ENCODE data around the gene FIGNL1. TPM values are rescaled to one million over a fixed set of nuclear protein-coding genes. Genes with fewer than 3 reads are reported as not detected.

The FIGNL1 gene
- total RNA-seq, 4 donors from 2014 or later: 3.3 to 6.1 (median 4.5) TPM

DNA sequence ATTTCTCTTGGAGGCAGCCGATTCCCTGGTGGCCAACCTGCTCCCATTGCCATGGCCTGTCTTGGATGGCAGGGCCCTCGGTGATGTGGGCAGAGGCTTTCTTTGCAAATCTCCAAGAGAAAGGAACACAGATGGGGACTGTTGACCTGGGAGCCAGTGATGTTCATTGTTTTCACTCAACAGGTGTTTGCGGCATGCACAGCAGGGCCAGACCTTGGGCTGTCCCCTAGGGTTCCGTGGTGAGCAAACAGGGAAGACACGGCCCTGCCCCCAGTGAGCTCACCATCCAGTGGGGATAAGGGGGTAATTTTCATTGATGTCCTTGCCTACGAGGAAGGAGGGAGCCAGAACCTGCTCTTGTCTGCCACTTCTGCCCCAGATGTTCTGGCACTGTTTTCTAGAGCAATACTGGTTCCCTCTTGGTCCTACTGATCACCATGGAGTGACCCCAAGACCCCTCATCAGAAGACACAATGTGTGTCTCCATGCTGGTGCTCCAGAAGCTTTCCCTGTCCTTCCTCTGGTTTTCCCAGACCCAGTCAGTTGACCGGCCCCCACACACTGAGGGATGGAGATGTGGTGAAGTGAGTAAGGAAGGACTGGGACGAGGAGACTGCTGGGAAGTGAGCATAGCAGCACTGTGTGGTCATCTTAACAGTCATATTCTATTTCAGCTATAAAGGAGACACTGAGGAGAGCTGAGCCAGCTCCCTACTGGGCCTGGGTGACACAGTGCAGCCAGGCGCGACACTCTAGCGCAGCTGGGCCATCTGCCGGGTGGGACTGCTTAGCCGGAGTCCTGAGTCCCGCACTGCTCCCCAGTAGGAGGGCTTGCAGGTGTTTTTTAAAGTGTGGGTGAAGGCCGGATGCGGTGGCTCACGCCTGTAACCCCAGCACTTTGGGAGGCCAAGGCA, 20.4 kb upstream of the FIGNL1 start:
- Histone ChIP-seq H3K4me3 (no peak overlapping the region), H3K27ac (replicated peaks in 1 of 4) (no peak overlapping the region), H3K27me3 (peaks cover 0 to 10% (median 0%) of the 10 kb centered on the region in 4 donors), H3K4me1 (peaks cover 4 to 10% (median 9%) of the 10 kb centered on the region in 4 donors), H3K36me3 (no peaks in the 10 kb centered on the region), H3K9me3 (no peaks in the 10 kb centered on the region)
- intact Hi-C loops (cut with DNase I): loop anchor here (10.0 kb wide), 2 partner anchors 64 to 134 kb away; no protein-coding TSS in a partner anchor
- no peak for TF ChIP-seq POLR2A (IDR thresholded peaks at IDR 0.05; ENCODE audit: low read depth)
- TF ChIP-seq POLR2AphosphoS5 (IDR thresholded peaks at IDR 0.05): no peak
- no peak for TF ChIP-seq EP300 (IDR thresholded peaks at IDR 0.05)
- TF ChIP-seq, protein P1, sequence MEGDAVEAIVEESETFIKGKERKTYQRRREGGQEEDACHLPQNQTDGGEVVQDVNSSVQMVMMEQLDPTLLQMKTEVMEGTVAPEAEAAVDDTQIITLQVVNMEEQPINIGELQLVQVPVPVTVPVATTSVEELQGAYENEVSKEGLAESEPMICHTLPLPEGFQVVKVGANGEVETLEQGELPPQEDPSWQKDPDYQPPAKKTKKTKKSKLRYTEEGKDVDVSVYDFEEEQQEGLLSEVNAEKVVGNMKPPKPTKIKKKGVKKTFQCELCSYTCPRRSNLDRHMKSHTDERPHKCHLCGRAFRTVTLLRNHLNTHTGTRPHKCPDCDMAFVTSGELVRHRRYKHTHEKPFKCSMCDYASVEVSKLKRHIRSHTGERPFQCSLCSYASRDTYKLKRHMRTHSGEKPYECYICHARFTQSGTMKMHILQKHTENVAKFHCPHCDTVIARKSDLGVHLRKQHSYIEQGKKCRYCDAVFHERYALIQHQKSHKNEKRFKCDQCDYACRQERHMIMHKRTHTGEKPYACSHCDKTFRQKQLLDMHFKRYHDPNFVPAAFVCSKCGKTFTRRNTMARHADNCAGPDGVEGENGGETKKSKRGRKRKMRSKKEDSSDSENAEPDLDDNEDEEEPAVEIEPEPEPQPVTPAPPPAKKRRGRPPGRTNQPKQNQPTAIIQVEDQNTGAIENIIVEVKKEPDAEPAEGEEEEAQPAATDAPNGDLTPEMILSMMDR (IDR thresholded peaks at IDR 0.05): no peak
- 97% methylated on average over 9 of the region's 17 CpGs for WGBS
- DNase-seq (ENCODE audit: extremely low spot score): peak; percentile 75

DNA sequence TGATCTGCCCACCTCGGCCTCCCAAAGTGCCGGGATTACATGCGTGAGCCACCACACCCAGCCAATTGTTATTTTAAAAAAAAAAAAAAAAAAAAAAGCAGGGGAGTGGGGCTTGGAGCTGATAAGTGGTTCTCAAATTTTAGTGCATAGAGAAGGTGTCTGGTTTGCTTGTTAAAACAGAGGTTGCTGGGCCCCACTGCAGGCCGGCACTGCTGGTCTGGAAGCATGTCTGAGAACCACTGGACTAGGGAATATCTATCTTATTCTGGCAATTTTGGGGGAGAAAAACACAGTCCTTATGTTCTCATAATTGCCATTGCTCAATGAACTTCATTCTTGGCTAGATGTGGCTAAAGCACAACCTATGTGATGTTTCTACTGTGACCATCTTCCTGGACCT, 19.0 kb upstream of the FIGNL1 start:
- WGBS: 88% methylated on average over 4 of the region's 4 CpGs
- peak; percentile 68 for DNase-seq (ENCODE audit: extremely low spot score)
- H3K4me1 ChIP-seq: peaks cover 4 to 10% (median 9%) of the 10 kb centered on the region in 4 donors
- no peak overlapping the region for H3K27ac ChIP-seq (replicated peaks in 1 of 4)
- intact Hi-C loops (cut with DNase I): loop anchor here (2.0 to 10.0 kb wide), 6 partner anchors 83 to 692 kb away; no protein-coding TSS in a partner anchor
- peaks cover 0 to 10% (median 0%) of the 10 kb centered on the region in 4 donors for H3K27me3 ChIP-seq
- no peaks in the 10 kb centered on the region for H3K36me3 ChIP-seq
- no peak overlapping the region for H3K4me3 ChIP-seq
- TF ChIP-seq, protein P1 (IDR thresholded peaks at IDR 0.05): no peak
- TF ChIP-seq POLR2A (IDR thresholded peaks at IDR 0.05; ENCODE audit: low read depth): no peak
- TF ChIP-seq EP300 (IDR thresholded peaks at IDR 0.05): no peak
- TF ChIP-seq POLR2AphosphoS5 (IDR thresholded peaks at IDR 0.05): no peak
- H3K9me3 ChIP-seq: no peaks in the 10 kb centered on the region

DNA sequence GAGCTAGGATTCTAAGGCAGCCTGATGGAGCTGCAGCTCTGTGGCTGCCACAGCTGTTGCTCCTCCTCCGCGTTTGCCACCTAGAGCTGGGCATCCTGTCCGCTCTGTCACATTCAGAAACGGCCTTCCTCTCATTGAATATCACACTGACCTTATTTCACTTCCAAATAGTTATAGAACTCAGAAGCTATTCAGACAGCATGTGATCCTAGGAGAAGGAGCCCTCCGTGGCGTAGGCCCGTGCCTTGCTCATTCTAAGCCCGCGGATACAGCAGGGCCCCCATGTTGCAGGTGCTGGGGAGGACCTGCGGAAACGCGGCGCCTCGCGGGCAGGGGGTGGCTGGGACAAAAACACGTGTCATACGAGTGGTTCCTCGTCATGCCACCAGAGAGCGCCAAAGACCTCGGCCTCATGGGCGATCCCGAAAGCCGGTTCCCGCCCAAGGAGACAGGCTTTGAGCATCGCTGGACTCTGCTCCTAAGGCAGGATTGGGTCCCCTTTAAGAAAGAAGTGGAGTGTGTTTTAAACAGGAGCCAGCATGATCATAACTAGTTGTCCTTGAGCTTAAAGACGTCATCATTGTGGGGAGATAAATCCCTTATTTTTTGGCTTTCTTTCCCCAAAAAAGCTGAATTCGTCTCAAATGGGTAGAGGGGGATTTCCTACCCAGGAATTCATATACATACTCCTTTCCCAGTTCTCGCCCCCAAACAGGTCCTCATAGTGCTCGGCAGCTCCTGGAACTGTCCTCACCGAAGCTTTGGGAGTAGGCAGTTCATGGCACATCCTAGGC, 17.9 kb upstream of the FIGNL1 start:
- Histone ChIP-seq H3K4me1 (peaks cover 4 to 10% (median 9%) of the 10 kb centered on the region in 4 donors), H3K27ac (replicated peaks in 1 of 4) (no peak overlapping the region), H3K27me3 (peaks cover 0 to 7% (median 0%) of the 10 kb centered on the region in 4 donors), H3K4me3 (peak overlapping the region in 2 of 4 donors; percentile 5 to 42), H3K9me3 (no peaks in the 10 kb centered on the region), H3K36me3 (no peaks in the 10 kb centered on the region)
- intact Hi-C loops (cut with DNase I): loop anchor here (2.0 to 10.0 kb wide), 6 partner anchors 84 to 693 kb away; no protein-coding TSS in a partner anchor
- TF ChIP-seq, protein P1 (IDR thresholded peaks at IDR 0.05): peak; percentile 88 to 96 (median 89)
- TF ChIP-seq POLR2A (IDR thresholded peaks at IDR 0.05; ENCODE audit: low read depth) (no peak), EP300 (IDR thresholded peaks at IDR 0.05) (no peak), POLR2AphosphoS5 (IDR thresholded peaks at IDR 0.05) (peak in 1 of 2 donors; percentile 61)
- 14% methylated on average over 23 of the region's 30 CpGs for WGBS
- DNase-seq (ENCODE audit: extremely low spot score): peak; percentile 96

DNA sequence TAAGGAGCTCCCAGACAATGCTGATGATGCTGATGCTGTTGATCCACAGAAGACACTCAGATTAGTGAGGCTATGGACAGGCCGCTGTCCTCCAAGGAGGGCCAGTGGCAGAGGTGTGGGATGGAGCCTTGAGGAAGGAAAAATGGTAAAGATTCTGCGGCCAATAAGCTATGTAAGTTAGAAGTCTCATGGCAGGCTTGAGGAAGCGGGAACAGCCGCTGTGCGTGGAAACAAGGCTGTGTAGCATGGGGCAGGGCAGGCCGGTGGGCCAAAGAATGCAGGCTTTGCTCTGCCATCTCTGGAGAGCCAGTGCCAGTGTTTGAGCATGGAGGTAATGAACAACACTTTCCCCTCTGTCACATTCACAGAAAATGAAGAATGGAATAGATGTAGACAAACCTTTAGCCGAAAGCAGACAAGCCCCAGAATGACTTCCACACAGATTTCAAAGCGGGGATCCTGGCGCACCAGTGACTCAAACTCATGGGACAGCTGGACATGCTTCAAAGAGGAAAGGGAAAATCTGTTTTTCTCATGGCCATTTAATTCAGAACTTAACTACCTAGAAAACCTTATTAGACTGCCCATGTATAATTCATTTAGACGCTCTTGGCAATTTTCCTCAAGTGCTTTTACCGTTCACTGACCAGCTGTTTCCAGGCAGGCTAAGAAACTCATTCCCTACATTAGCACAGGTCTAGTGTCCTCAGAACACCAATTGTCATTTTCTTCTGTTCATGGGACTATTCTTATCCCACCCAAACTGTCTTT, 16.9 kb upstream of the FIGNL1 start:
- intact Hi-C loops (cut with DNase I): loop anchor here (5.0 to 10.0 kb wide), 4 partner anchors 85 to 675 kb away; no protein-coding TSS in a partner anchor

More for the DNA sequence above, 16.9 kb upstream of the FIGNL1 start:
- Histone ChIP-seq H3K4me1 (peaks cover 4 to 10% (median 9%) of the 10 kb centered on the region in 4 donors), H3K36me3 (no peaks in the 10 kb centered on the region), H3K9me3 (no peaks in the 10 kb centered on the region), H3K4me3 (no peak overlapping the region), H3K27ac (replicated peaks in 1 of 4) (no peak overlapping the region), H3K27me3 (peaks cover 0 to 5% (median 0%) of the 10 kb centered on the region in 4 donors)
- WGBS: 92% methylated on average over 10 of the region's 11 CpGs
- TF ChIP-seq, protein P1 (IDR thresholded peaks at IDR 0.05): no peak
- TF ChIP-seq POLR2AphosphoS5 (IDR thresholded peaks at IDR 0.05) (no peak), POLR2A (IDR thresholded peaks at IDR 0.05; ENCODE audit: low read depth) (no peak), EP300 (IDR thresholded peaks at IDR 0.05) (no peak)
- DNase-seq (ENCODE audit: extremely low spot score): no peak

All from esophagus muscularis mucosa (tissue), 4 donors.